ENCODE measurements around the gene ACTR3C.

The ACTR3C gene

DNA sequence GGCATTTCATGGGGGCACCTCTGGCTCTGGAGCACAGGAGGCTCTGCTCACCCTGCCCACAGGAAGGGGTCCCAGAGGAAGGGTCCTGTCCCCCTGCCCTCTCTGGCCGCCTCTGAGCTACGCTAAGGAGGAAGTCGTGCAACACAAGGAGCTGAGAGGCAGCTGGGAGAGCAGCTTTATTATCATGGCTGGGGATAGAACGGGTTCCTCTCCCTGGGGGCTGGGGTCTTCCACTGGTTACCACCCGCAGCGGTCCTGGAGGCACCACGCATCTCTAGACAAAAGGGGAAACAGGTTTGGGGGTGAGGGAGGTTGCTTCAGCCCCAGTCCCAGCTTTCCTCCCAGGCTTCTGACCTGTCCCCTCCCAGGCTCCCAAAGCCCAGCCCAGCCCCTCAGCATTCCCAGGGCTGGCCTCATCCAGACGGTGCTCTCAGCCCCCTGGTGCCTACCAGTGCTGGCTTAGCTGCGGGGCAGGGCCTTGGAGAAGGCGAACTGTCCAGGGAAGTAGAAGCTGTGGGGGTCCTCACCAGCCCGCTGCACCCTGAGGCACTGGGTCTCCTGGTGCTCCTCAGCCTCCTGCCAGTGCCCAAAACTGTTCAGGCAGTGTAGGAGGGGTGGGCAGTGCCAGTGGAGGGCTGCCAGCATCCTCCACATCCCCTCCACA, 15.0 kb upstream of the ACTR3C start:
- Histone ChIP-seq H3K27ac (no peak overlapping the region), H3K4me3 (no peak overlapping the region)

DNA sequence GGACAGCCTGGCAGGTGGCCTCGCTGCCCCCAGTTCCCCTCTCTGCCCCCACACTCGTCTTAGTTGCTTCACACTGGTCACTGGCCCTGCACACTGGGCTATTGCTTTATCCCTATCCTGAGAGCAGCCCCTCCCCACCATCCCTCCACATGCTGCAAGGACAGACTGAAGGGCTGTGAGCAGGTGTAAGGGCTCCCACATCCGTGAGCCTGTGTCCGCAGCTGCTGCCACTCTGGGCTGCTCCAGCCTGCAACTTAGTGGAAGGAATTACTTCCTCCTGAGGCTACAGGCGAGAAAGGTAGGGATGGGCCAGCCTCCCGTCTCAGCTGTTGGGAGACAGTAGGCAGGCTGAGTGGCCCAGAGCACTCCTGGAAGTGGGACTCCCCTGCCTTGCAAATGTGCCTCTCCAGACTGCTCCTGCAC, 14.3 kb upstream of the ACTR3C start:
- H3K27ac ChIP-seq: no peak overlapping the region
- no peak overlapping the region for H3K4me3 ChIP-seq

DNA sequence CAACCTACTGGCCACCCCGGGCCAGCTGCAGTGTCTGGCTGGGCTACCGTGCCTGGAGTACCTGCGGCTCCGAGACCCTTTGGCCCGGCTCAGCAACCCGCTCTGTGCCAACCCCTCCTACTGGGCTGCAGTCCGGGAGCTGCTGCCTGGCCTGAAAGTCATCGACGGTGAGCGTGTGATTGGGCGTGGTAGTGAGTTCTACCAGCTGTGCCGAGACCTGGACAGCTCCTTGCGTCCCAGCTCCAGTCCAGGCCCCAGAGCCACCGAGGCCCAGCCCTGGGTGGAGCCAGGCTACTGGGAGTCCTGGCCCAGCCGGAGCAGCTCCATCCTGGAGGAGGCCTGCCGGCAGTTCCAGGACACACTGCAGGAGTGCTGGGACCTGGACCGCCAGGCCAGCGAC, 13.8 kb upstream of the ACTR3C start:
- Histone ChIP-seq H3K4me3 (no peak overlapping the region), H3K27ac (no peak overlapping the region)

DNA sequence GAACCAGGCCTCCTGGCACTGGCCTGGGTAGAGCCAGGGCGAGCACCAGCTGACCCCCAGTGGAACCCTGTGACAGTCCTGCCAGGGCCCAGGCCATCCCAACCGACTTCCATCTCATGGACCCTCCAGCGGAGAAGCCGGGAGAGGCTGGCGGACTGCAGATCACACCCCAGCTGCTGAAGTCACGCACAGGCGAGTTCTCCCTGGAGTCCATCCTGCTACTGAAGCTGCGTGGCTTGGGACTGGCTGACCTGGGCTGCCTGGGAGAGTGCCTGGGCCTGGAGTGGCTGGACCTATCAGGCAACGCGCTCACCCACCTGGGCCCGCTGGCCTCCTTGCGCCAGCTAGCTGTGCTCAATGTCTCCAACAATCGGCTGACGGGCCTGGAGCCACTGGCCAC, 13.4 kb upstream of the ACTR3C start:
- H3K4me3 ChIP-seq: no peak overlapping the region
- no peak overlapping the region for H3K27ac ChIP-seq

DNA sequence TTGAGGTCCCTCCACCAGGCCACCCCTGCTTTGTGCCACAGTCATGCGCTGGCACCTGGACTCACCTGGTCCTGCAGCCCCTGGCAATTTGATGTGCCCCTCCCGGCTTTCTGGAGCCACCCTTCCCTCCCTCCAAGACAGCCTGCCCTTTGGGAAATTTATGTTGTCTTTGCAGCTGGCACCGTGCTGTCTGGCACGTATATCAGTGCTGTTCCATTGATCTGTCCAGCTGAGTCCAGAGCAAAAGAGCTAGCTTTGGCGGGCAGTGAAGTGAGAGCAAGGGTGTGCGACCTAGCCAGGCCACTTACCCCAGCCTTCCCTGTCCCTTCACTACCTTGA, 12.4 kb upstream of the ACTR3C start:
- H3K4me3 ChIP-seq: no peak overlapping the region
- H3K27ac ChIP-seq: peak overlapping the region in 2 of 21 experiments; percentile 8 to 74

DNA sequence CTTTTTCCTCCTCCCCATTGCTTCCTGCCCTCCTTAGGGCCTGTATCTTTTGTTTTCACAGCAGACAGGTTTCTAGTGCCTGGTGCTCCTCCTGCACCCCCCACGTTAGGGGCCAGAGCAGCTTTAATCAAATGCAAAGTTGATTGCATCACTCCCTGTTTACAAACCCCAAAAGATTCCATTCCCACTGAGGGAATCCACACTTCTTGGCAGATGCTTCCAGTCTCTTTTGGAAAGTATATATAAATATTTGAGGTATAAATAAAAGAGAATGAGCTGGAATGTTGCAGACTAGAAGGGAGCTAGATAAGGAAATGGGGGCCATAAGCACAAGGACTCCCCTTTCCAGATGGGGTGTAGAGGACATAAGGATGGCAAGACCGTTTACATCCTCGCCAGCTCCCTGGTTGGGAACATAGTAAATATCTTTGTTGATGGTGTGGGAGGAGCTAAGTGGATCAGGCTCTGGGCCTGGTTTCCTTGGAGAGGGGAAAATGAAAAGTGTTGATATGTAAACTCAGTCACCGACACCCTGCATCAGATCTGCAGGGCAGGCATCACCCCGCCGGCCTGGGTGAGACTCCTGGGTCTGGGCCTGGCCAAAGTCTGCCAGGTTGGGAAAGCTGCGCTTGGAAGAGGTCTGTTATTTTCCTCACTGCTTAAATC, 11.9 kb upstream of the ACTR3C start:
- H3K27ac ChIP-seq: peak overlapping the region in 2 of 21 experiments; percentile 8 to 74
- H3K4me3 ChIP-seq: no peak overlapping the region

DNA sequence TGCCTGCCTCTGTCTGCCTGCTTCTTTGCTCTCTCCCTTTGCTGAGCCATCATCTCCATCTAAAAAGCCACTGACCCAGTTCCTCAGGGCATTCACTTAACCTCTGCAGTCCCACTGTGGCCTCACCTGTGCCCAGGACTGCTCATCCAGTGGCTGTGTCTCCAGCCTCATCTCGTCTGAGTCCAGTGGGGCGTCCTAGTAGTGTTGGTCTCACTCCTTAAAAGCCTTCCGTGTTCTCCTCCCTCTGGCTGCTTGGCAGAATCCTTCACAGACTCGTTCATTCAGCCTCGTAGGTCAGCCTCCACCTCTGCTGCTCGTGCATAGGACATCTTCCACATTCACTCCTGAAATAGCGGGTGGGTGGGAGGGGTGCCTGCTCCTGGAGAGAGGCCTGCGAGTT, 10.8 kb upstream of the ACTR3C start:
- no peak overlapping the region for H3K4me3 ChIP-seq
- H3K27ac ChIP-seq: no peak overlapping the region

DNA sequence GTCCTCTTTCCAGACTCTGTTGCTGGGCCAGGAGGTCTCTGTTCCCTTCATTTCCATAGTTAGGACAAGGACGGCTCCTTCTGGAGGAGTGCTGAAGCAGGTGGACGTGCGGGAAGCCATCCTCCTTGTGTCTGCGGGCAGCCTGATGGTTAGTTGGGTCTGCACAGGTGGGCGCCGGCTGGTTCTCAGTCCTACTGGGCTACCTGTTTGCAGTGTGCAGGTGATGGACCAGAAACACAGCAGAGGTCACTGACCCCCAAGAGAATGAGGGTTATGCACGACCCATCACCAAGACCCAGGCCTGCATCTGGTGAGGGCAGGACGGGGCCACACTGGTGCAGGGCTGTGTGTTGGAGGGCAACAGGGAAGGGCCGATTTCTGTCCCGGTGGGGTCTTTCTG, 10.3 kb upstream of the ACTR3C start:
- Histone ChIP-seq H3K27ac (no peak overlapping the region), H3K4me3 (no peak overlapping the region)

DNA sequence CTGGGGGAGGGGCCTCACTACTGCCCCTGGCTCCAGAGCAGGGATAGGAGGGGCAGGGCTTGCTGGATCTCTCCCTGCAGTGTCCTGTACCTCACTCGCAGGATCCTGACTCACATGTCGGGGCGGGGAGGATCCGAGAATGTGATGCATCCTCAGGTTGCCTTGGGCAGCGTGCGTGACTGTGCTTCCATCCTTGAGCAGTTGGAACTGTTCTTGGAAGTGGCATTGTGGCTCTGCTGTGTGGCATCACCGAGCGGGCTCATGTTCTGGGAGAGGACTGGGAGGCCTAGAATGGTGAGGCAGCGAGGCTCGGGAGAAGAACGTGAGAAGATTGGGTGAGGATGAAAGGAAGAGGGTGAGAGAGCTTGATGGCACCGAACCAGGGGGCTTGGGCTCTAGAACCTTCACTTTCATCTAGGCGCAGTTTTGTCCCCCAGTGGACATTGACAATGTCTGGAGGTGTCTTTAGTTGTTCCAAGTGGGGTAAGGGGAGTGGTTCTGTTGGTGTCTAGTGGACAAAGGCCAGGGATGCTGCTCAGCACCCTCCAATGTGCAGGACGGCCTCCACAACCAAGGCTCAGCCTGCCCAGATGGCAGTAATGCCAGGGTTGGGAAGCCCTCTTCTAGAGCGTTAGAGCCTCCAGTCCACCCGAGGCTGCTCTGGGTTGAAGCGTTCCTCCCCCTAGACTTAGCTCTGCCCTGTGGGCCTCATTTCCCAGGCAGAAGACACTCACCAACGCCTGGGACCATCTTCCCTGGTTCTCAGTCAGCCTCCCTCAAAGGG, 9.7 kb upstream of the ACTR3C start:
- Histone ChIP-seq H3K4me3 (no peak overlapping the region), H3K27ac (no peak overlapping the region)

DNA sequence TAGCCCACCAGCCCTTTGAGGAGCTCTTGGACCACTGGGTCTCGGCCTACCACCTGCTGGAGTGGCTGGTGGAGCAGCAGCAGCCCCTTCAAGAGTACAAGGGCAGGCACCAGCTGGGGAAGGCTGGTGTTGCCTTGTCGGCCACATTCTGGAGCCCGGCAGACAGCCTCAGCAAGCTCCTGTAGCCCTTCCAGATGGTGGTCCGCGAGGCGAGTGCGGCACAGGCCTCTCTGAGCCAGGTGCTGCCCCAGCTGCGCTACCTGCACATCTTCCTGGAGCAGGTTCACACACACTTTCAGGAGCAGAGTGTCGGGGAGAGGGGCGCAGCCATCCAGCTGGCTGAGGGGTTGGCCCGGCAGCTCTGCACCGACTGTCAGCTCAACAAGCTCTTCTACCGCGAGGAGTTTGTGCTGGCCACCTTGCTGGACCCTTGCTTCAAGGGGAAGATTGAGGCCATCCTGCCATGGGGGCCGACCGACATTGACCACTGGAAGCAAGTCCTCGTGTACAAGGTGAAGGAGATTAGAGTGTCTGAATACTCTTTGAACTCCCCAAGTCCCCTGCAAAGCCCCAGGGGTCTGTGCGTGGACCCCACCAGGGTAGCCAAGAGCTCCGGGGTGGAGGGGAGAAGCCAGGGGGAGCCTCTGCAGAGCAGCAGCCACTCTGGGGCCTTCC, 7.0 kb upstream of the ACTR3C start:
- no peak overlapping the region for H3K27ac ChIP-seq
- H3K4me3 ChIP-seq: no peak overlapping the region

DNA sequence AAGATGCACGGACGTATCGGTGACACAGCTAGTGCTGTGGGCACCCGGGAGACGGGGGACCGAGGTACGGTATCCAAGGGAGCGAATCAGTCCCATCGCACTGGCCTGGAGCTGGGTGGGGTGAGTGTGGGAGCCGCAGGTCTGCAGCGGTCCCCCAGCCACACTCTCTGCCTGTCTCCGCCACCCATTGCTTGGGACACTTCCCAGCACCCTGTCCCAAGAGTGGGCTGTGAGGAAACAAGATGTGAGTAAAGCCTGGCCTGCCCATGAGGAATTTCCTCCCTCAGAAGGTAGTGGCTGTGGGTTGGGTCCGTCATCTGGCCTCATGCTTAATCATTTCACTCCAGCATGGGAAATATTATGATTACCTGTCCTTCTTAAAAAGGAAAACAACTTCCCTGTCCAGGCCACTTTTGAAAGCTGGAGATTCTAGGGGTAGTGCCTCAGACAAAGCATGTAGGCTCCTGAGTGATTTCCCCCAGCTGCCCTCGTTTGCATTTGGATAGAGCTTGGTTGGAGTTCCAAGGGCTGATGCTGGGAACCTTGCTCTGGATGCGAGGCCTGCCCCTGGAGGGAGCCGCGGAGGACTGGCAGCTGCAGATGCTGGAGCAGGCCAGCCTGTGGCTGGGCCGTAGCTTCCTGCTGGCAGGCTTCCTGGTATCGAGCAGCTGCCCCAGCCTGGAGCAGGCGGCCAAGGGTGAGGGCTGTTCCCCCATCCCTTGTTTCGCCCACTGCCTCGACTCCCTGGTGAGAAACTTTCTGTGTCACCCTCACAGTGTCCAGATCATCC, 6.2 kb upstream of the ACTR3C start:
- Histone ChIP-seq H3K4me3 (no peak overlapping the region), H3K27ac (no peak overlapping the region)

DNA sequence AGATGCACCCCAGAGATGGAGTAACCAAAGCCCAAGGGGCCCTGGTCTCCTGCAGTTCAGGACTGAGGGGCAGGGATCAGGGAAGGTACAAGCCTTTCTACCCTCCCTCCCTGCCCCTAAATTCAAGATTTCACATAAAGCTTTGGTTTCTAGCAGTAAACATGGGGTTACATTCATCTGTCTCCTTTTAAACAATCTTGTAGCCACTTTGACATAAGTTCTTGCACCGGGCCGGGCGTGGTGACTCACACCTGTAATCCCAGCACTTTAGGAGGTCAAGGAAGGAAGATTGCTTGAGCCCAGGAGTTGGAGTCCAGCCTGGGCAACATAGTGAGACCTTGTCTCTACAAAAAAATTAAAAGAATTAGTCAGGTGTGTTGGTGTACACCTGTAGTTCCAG, 4.0 kb upstream of the ACTR3C start:
- Histone ChIP-seq H3K4me3 (no peak overlapping the region), H3K27ac (no peak overlapping the region)

DNA sequence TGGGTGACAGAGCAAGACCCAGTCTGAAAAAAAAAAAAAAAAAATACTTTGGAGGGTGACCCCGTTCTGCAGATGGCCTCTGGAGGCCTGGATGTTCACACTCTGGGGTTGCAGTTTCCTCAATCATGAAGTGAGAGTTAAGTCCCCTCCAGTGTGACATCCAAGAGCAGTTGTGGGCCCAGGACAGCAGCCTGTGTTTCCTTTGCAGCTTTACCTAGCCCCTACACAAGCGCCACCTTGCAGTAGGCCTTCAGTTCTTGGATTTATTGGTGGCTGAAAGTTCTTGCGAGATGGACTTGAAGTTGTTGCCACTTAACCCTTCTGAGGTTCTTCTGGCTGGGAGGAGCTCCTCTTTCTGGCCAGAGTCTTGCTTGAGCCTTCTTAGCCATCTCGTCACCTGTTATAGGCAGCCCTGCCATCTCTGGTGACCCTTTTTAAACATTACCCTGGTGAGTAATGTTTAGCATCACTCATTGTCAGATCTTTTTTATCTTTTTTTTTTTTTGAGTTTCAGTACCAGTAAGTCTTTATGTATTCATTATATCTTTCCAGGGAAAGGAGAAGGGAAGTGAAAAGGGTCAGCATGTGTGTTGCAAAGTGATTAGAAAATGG, 3.4 kb upstream of the ACTR3C start:
- Histone ChIP-seq H3K27ac (peak overlapping the region in 1 of 21 experiments; percentile 10), H3K4me3 (no peak overlapping the region)

DNA sequence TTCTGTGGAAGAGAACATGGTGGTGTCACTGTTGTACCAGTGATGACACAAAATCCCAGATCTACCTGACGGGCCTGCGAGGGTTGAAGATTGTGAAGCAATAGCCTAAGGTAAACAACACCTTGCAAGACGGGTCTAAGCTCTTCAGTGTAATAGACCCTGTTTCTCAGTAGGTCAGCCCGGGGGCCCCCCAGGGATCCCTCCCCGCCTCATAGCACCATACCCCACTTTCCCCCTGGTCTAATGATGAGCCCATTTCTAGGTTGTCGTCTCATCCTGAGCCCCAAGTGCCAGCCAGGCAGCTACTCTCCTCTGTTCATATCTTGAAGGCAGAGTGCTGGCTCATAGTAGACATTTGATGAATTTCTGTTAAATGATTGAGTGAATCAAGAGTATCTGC, 2.6 kb upstream of the ACTR3C start:
- Histone ChIP-seq H3K4me3 (no peak overlapping the region), H3K27ac (peak overlapping the region in 1 of 21 experiments; percentile 95)

DNA sequence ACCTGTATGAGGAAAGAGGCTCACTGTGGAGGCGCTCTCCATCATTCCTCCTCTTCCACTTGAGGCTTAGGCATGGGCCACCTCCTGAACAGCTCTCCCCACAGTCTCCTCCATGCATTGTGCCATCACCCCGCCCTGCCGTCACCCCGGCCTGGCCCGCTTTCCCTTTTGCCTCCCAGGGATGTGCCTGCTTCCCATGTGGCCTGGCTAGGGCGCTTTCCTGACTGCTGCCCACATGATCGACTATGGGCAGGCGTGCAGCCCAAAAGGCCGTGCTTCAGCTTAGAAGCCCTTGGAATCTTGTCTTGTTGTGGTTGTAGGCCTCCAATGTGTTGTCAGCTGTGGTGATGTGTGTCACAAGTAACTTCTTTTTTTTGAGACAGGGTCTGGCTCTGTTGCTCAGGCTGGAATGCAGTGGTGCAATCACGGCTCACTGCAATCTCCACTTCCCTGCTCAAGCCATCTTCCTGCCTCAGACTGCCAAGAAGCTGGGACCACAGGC, 1.8 kb upstream of the ACTR3C start:
- Histone ChIP-seq H3K4me3 (no peak overlapping the region), H3K27ac (peak overlapping the region in 9 of 21 experiments; percentile 24 to 99 (median 92))

DNA sequence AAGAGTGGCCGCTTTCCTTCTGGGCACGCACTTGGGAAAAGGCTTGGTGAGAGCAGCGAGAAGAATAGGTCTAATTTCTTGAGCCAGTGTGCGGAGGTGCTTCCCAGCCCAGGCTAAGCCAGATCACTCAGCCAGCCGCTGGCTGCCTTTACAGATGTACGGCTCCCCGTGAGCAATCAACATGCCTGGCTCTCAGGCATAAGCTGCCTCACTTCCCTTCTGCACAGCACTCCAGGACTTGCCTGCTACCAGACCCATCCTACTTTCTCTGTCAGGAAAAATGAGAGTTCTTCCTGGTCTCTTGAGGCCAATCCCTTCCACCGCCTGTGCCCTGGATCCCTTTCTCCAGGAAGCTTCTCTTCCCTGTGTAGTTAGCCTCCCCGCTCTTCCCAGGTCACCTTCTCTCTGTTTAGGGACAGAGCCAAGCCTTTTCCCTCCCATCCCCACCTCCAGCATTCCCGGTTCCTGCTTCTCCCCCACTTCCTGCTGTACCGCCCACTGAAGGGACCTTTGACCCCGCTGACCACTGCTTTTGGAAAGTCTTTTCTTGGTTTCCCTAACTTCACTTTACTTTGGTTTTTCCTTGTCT, 1.1 kb upstream of the ACTR3C start:
- peak overlapping the region in 16 of 21 experiments; percentile 26 to 99 (median 91) for H3K27ac ChIP-seq
- peak overlapping the region in 3 of 7 experiments; percentile 50 to 70 (median 54) for H3K4me3 ChIP-seq

DNA sequence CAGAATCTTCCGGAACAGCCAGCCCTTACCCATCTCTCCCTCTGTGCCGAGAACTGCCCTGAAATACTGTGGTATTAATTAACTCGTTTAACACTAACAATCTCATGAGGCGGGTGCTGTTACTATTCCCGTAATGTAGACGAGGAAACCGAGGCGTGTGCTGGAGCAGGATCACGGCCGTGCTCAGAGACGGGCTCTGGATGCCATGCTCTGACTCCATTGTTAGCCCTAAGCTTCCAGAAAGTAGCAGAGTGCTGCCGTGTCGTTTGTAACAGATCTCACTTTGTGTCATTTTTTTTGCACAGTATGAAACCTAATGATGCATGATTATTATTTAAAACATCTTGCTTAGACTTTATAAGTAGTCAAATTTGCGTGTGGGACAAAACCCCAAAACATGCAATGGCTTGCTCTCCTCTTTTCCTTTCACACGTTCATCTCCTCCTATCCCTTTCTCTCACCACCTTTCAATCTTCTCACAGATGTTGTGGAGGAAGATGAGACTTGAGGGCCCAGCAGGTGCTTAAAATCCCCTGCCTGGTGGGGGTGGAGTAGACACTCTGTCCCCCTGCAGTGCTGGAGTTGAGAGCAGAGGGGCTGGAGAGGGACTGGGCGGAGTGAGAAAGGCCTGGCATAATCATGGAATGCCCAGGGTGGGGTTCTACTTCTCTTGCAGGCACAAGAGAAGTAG, 482 bp upstream of the ACTR3C start:
- peak overlapping the region; percentile 50 to 70 (median 55) for H3K4me3 ChIP-seq
- peak overlapping the region; percentile 64 to 99 (median 90) for H3K27ac ChIP-seq
